ENCODE results near the gene SMARCC1.

SMARCC1 gene

GRCh38 chr3:47566667-47567066 is 215.0 kb downstream of the SMARCC1 start:
- H3K4me3 ChIP-seq (ENCODE audit: low read length) = no peak overlapping the region
- no peak for TF ChIP-seq CTCF (IDR thresholded peaks at IDR 0.05; ENCODE audit: insufficient read depth, low read depth, low read length, missing control alignments)
- DNase-seq (ENCODE audit: low read depth) = no peak

- TF ChIP-seq CTCF (IDR thresholded peaks at IDR 0.05; ENCODE audit: insufficient read depth, low read depth, low read length, missing control alignments) = no peak
- H3K4me3 ChIP-seq (ENCODE audit: low read length) = no peak overlapping the region
- DNase-seq (ENCODE audit: low read depth) = no peak
Observed at GRCh38 chr3:47565734-47566550, 215.8 kb downstream of the SMARCC1 start.

- DNase-seq (ENCODE audit: low read depth) = no peak
- no peak overlapping the region for H3K4me3 ChIP-seq (ENCODE audit: low read length)
- no peak for TF ChIP-seq CTCF (IDR thresholded peaks at IDR 0.05; ENCODE audit: insufficient read depth, low read depth, low read length, missing control alignments)
Observed at GRCh38 chr3:47556351-47556750, 225.3 kb downstream of the SMARCC1 start.

- no peak for DNase-seq (ENCODE audit: low read depth)
- TF ChIP-seq CTCF (IDR thresholded peaks at IDR 0.05; ENCODE audit: insufficient read depth, low read depth, low read length, missing control alignments) = no peak
- no peak overlapping the region for H3K4me3 ChIP-seq (ENCODE audit: low read length)
Observed at GRCh38 chr3:47554335-47554734, 227.4 kb downstream of the SMARCC1 start.

- no peak overlapping the region for H3K4me3 ChIP-seq (ENCODE audit: low read length)
- no peak for DNase-seq (ENCODE audit: low read depth)
- no peak for TF ChIP-seq CTCF (IDR thresholded peaks at IDR 0.05; ENCODE audit: insufficient read depth, low read depth, low read length, missing control alignments)
Observed at GRCh38 chr3:47553407-47553806, 228.3 kb downstream of the SMARCC1 start.

- DNase-seq (ENCODE audit: low read depth) = no peak
- H3K4me3 ChIP-seq (ENCODE audit: low read length) = no peak overlapping the region
- TF ChIP-seq CTCF (IDR thresholded peaks at IDR 0.05; ENCODE audit: insufficient read depth, low read depth, low read length, missing control alignments) = no peak
Observed at GRCh38 chr3:47542471-47543173, 239.1 kb downstream of the SMARCC1 start.

Data from epithelial cell of esophagus (primary cell).